Retinal pigment epithelial cell (primary cell): Measurements from ENCODE around the gene CHMP6.
"Not testable (repeated sequence)": the region's sequence is repeated elsewhere in the genome, so short reads cannot be mapped to it uniquely, and the experiment has no call there.

ENCODE experiments used
- DNase-seq: peaks from one replicate; pipeline ENCODE4 v3.0.0-alpha.2; 2010; ENCODE audit warnings: low read depth
- H3K4me3 ChIP-seq: 2 replicates; pipeline ENCODE4 v1.5.1; 2011; ENCODE audit warnings: mild to moderate bottlenecking, low read length, control low read depth, moderate library complexity
- CTCF ChIP-seq: conservative IDR thresholded peaks from 2 replicates; pipeline ENCODE4 v1.5.1; 2011; ENCODE audit warnings: low read depth, low read length, control low read depth, inconsistent platforms

Gene CHMP6

GRCh38 chr17:81027038-81027437 is 35.4 kb downstream of the CHMP6 start:
- DNase-seq: no peak
- TF ChIP-seq CTCF: no peak
- no peak overlapping the region for H3K4me3 ChIP-seq

DNA sequence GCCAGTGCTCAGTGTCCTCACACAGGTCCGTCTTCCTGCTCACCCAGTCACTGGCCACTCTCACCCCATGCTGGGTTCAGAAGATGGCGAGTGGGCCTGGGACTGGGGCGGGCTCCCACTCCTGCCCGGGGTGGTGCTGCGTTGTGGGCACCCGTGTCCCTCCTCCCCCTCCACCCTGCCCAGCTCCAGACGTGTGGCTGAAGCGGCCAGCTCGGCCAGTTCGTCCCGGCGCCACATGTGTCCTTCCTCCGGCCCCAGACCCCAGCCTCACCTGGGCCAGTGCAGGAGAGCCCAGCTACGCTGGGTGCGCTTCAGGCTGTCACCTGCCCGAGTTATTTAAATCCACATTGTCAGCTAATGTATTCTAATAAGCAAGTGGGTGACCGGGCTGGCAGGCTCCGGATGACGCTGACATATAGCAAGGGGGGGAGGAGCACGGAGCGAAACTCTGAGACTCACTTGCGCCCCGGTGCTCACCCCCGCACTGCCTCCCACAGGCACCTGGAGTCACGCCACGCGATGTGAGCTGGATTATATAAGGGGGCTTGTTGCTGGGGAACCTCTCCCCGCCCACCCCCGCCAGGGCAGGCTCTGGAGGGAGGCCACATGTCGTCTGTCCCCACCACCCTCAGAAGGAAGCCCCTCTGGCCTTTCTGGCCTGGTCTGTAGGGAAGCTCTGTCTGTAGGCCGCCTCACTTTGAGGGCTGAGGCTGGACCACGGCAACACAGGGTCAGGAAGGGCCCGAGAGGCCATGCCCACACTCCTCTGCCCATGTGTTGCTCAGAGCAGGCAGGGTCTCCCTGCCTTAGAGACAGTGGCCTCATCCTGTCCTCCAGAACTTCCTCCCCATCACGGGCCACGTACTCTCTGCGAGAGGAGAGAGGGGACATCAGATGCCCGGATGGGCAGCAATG is 36.2 kb downstream of the CHMP6 start:
- TF ChIP-seq CTCF: no peak
- DNase-seq: no peak
- no peak overlapping the region for H3K4me3 ChIP-seq

DNA sequence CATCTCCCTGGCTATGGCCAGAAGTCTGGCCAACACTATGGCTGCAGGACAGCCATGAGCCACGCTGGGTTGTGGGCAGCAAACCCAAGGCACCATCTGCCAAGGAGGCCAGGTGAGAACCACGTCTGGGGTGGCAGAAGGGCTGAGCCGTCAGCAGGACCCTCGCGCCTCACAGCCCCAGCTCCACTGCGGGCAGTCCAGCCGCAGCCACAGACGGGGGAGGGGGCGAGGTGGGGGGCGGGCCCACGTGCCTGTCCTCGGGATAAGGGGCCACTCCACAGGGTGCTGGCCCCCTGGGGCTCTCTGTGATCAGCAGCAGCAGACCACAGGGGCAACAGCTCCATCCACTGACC is 36.8 kb downstream of the CHMP6 start:
- no peak for DNase-seq
- no peak overlapping the region for H3K4me3 ChIP-seq
- no peak for TF ChIP-seq CTCF

DNA sequence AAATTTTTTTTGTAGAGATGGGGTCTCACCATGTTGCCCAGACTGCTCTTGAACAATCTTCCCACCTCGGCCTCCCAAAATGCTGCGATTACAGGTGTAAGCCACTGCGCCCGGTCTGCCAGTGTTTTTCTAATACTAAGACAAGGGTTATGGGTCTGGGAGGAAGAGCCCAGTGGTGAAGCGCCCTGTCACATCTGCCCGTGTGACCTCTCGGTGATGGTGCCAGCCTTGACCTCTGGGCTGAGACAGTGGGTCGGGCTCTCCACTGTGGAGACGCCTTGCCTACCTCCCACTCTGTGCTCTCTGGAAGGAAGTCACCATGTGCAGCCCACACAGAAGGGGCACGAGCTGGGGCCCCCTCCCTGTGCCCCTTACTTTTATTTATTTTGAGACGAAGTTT is 38.2 kb downstream of the CHMP6 start:
- no peak overlapping the region for H3K4me3 ChIP-seq
- no peak for TF ChIP-seq CTCF
- no peak for DNase-seq

- H3K4me3 ChIP-seq, DNase-seq: not testable (repeated sequence)
Observed at GRCh38 chr17:81030312-81030711, 38.7 kb downstream of the CHMP6 start.

GRCh38 chr17:81030741-81031565 is 39.3 kb downstream of the CHMP6 start:
- no peak overlapping the region for H3K4me3 ChIP-seq
- no peak for DNase-seq

More at GRCh38 chr17:81030741-81031565, 39.3 kb downstream of the CHMP6 start:
- TF ChIP-seq CTCF: no peak
